Measurements from ENCODE around the gene LNX1.

- TF ChIP-seq EP300 (IDR thresholded peaks at IDR 0.05) (no peak), POLR2A (IDR thresholded peaks at IDR 0.05) (no peak), CTCF (IDR thresholded peaks at IDR 0.05) (no peak)
Measured at GRCh38 chr4:53543561-53543960, 47.7 kb downstream of the LNX1 start.
